ENCODE data around the gene CTDSPL.
"Not testable (repeated sequence)": the region's sequence is repeated elsewhere in the genome, so short reads cannot be mapped to it uniquely, and the experiment has no call there.

The CTDSPL gene

GRCh38 chr3:38031022-38031994 is 169.6 kb downstream of the CTDSPL start:
- no peak for DNase-seq (ENCODE audit: low read depth in 2 of 3, low spot score in 2 of 3)

GRCh38 chr3:38032328-38032865 is 170.7 kb downstream of the CTDSPL start:
- DNase-seq (ENCODE audit: low read depth in 2 of 3, low spot score in 2 of 3), result no peak

DNA sequence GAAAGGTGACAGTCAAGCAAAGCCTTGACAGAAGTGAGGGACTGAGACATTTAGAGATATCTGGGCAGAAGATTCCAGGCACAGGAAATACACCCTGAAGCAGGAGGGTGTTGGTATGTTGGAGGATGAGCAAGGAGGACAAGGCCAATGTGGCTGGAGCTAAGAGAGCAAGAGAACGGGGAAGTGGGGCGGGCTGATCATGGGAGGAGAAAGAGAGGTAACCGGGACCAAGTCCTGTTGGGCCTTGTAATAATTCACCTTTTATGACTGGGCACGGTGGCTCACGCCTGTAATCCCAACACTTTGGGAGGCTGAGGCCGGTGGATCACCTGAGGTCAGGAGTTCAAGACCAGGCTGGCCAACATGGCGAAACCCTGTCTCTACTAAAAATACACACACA is 171.9 kb downstream of the CTDSPL start:
- not testable (repeated sequence) for DNase-seq (ENCODE audit: low read depth in 2 of 3, low spot score in 2 of 3)
